Bronchial epithelial cell (primary cell): ENCODE data around the gene PECR. TPM values are rescaled to one million over a fixed set of nuclear protein-coding genes. Genes with fewer than 3 reads are reported as not detected.

Source experiments
- total RNA-seq: library from RNA; depleted of rRNA; stranded (reverse); fragments of >200 nt; gene quantifications from 2 replicates; pipeline ENCODE4 v1.2.1, GENCODE V29; 2014

Gene PECR
- total RNA-seq, 1 donor from 2014 or later, result 21.3 TPM

Other genes with a start within 250 kb of the PECR start
- gene MREG, start 68.3 kb downstream of the PECR start, total RNA-seq, result 24.7 and 28.8 TPM in 2 replicates
- gene TMEM169, start 110 bp upstream of the PECR start, total RNA-seq, result 0.26 and 0.51 TPM in 2 replicates
- 131 and 185 TPM in 2 replicates for gene XRCC5, start 27.5 kb upstream of the PECR start, total RNA-seq